EL (cell line): ENCODE results near the gene CARS2.
A peak's percentile ranks its signal among the peaks of the same experiment; 100 is the strongest.
"Not testable (repeated sequence)": the region's sequence is repeated elsewhere in the genome, so short reads cannot be mapped to it uniquely, and the experiment has no call there.

ENCODE experiments used
- DNase-seq: peaks from one replicate; pipeline ENCODE4 v3.0.0-alpha.2; 2016

The CARS2 gene

GRCh38 chr13:110705356-110705825, 525 bp downstream of the CARS2 start:
- no peak for DNase-seq

GRCh38 chr13:110702591-110703526, 3.1 kb downstream of the CARS2 start:
- DNase-seq = peak; percentile 13

- DNase-seq = no peak
Measured at GRCh38 chr13:110702089-110702488, 3.8 kb downstream of the CARS2 start.

- not testable (repeated sequence) for DNase-seq
Measured at GRCh38 chr13:110701061-110701460, 4.9 kb downstream of the CARS2 start.

GRCh38 chr13:110700641-110701040, 5.3 kb downstream of the CARS2 start:
- DNase-seq = no peak

GRCh38 chr13:110700186-110700585, 5.7 kb downstream of the CARS2 start:
- DNase-seq = no peak

GRCh38 chr13:110699148-110700145, 6.5 kb downstream of the CARS2 start:
- DNase-seq = no peak

- DNase-seq = no peak
Measured at GRCh38 chr13:110698689-110699088, 7.2 kb downstream of the CARS2 start.

GRCh38 chr13:110697842-110698241, 8.1 kb downstream of the CARS2 start:
- DNase-seq = no peak

- no peak for DNase-seq
Measured at GRCh38 chr13:110696776-110697175, 9.1 kb downstream of the CARS2 start.

GRCh38 chr13:110695774-110696173, 10.1 kb downstream of the CARS2 start:
- not testable (repeated sequence) for DNase-seq

GRCh38 chr13:110690516-110690915, 15.4 kb downstream of the CARS2 start:
- DNase-seq = no peak

GRCh38 chr13:110689711-110690110, 16.2 kb downstream of the CARS2 start:
- no peak for DNase-seq

GRCh38 chr13:110689041-110689440, 16.9 kb downstream of the CARS2 start:
- no peak for DNase-seq

GRCh38 chr13:110687736-110688135, 18.2 kb downstream of the CARS2 start:
- no peak for DNase-seq

- DNase-seq = peak; percentile 92
Measured at GRCh38 chr13:110685305-110686020, 20.5 kb downstream of the CARS2 start.

- no peak for DNase-seq
Measured at GRCh38 chr13:110684388-110685056, 21.4 kb downstream of the CARS2 start.

GRCh38 chr13:110683921-110684320, 22.0 kb downstream of the CARS2 start:
- no peak for DNase-seq

GRCh38 chr13:110683203-110683883, 22.6 kb downstream of the CARS2 start:
- no peak for DNase-seq

- DNase-seq = no peak
Measured at GRCh38 chr13:110682746-110683145, 23.2 kb downstream of the CARS2 start.

GRCh38 chr13:110681868-110682550, 23.9 kb downstream of the CARS2 start:
- no peak for DNase-seq
